ENCODE data around the gene SPACA5.

GRCh38 chrX:48002929-48003328 is 3.9 kb upstream of the SPACA5 start:
- no peak for TF ChIP-seq POLR2A (IDR thresholded peaks at IDR 0.05)
- TF ChIP-seq, protein P1, sequence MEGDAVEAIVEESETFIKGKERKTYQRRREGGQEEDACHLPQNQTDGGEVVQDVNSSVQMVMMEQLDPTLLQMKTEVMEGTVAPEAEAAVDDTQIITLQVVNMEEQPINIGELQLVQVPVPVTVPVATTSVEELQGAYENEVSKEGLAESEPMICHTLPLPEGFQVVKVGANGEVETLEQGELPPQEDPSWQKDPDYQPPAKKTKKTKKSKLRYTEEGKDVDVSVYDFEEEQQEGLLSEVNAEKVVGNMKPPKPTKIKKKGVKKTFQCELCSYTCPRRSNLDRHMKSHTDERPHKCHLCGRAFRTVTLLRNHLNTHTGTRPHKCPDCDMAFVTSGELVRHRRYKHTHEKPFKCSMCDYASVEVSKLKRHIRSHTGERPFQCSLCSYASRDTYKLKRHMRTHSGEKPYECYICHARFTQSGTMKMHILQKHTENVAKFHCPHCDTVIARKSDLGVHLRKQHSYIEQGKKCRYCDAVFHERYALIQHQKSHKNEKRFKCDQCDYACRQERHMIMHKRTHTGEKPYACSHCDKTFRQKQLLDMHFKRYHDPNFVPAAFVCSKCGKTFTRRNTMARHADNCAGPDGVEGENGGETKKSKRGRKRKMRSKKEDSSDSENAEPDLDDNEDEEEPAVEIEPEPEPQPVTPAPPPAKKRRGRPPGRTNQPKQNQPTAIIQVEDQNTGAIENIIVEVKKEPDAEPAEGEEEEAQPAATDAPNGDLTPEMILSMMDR (IDR thresholded peaks at IDR 0.05): no peak
- TF ChIP-seq POLR2AphosphoS5 (IDR thresholded peaks at IDR 0.05): no peak
- no peak for TF ChIP-seq EP300 (IDR thresholded peaks at IDR 0.05)
